ENCODE results near the gene RFXANK.
"Not testable (repeated sequence)": the region's sequence is repeated elsewhere in the genome, so short reads cannot be mapped to it uniquely, and the experiment has no call there.

The RFXANK gene

DNA sequence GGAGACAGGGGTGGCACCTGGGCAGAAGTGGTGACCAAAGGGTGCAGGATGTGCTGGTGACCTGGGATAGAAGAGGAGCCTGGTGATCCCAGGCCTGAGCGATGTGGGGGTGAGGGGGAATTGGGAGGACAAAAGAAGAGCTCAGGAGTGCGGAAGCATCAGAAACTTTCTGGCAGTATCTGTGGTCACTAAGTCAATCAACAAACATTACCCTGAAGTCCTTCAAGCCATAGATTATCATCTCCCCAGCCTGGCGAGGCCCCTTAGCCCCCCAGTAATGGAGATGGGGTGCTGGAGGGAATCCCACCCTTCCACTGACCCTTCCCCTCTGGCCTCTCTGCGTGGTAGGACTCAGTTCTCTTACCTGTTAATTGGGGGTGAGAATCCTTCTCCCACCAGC lies 32.5 kb upstream of the RFXANK start:
- peaks cover 12% of the 10 kb centered on the region for H3K36me3 Mint-ChIP-seq (ENCODE audit: low read depth)
- H3K9me3 Mint-ChIP-seq = no peaks in the 10 kb centered on the region
- peaks cover 9% of the 10 kb centered on the region for H3K4me1 Mint-ChIP-seq (ENCODE audit: low read depth)
- H3K27ac Mint-ChIP-seq = no peak overlapping the region
- H3K4me3 Mint-ChIP-seq = no peak overlapping the region
- no peaks in the 10 kb centered on the region for H3K27me3 Mint-ChIP-seq

DNA sequence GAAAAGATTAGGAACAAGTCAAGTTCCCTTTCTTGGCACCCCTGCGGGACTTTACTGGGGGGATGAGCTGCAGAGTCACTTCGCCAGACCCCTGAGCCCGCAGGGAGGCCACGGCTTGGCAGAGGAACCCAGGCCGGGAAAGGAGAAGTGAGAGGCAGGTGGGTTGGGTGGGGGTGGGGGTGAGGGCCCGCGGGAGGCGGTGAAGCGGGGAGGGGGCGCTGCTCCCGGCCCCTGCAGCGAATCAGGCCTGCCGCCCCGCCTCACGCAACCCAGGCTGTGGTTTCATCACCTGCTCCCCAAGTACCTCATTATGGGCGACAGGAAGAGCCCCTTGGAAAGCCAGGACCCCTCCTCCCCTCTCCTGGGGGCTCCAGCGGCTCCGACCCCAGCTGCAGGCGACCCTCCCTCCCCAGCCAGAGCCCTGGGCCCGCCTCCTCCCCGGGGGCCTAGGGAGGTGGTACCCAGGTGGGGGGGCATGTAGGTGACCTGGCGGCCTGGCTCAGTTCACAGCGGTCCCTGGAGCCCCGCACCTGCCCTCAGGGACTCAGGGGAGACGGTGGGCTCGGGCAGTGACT lies 31.5 kb upstream of the RFXANK start:
- Mint-ChIP-seq H3K4me1 (ENCODE audit: low read depth) (peaks cover 9% of the 10 kb centered on the region), H3K4me3 (no peak overlapping the region), H3K27me3 (no peaks in the 10 kb centered on the region)

DNA sequence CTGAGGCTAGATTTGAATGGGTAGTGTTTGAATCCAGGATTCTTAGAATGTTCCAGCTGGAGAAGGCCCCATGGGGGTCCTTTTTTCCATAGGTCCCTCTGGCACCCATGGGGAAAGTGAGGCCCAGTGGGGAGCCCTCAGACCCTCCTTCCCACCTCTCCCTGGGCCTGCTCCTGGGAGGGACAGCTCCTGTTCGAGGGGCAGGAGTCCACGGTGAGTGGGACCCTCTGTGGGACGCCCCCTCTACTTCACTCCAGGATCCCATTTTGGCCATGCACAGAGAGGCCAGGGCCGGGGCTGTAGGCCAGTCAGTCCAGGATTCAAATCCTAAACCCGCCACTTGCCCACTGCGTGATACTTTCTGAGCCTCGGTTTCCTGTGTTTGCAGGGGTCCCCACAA lies 29.6 kb upstream of the RFXANK start:
- H3K4me3 Mint-ChIP-seq = no peak overlapping the region
- no peak overlapping the region for H3K27ac Mint-ChIP-seq
- peaks cover 9% of the 10 kb centered on the region for H3K4me1 Mint-ChIP-seq (ENCODE audit: low read depth)
- H3K36me3 Mint-ChIP-seq (ENCODE audit: low read depth) = no peaks in the 10 kb centered on the region
- H3K9me3 Mint-ChIP-seq = no peaks in the 10 kb centered on the region
- H3K27me3 Mint-ChIP-seq = no peaks in the 10 kb centered on the region

More for the DNA sequence above, 31.5 kb upstream of the RFXANK start:
- no peak overlapping the region for H3K27ac Mint-ChIP-seq
- H3K9me3 Mint-ChIP-seq = no peaks in the 10 kb centered on the region
- H3K36me3 Mint-ChIP-seq (ENCODE audit: low read depth) = peaks cover 5% of the 10 kb centered on the region

DNA sequence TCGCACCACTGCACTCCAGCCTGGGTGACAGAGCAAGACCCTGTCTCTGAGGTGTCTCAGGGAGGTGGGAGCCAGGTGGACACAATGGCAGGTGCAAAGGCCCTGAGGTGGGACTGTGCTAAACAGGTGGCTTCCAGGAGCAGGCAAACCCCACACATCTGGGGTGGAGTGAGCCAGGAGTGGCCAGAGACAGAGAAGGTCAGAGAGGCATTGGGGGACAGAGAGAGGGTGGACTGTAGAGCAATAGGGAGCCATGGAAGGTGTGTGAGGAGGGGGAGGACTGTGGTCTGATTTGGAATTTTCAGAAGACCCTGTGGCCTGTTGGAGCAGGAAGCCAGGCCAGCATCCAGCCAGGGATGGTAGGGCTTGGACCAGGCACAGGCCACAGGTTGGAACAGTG lies 26.7 kb upstream of the RFXANK start:
- Mint-ChIP-seq H3K4me1 (ENCODE audit: low read depth) (peaks cover 13% of the 10 kb centered on the region), H3K9me3 (no peaks in the 10 kb centered on the region), H3K36me3 (ENCODE audit: low read depth) (no peaks in the 10 kb centered on the region), H3K27me3 (no peaks in the 10 kb centered on the region), H3K27ac (no peak overlapping the region), H3K4me3 (no peak overlapping the region)

DNA sequence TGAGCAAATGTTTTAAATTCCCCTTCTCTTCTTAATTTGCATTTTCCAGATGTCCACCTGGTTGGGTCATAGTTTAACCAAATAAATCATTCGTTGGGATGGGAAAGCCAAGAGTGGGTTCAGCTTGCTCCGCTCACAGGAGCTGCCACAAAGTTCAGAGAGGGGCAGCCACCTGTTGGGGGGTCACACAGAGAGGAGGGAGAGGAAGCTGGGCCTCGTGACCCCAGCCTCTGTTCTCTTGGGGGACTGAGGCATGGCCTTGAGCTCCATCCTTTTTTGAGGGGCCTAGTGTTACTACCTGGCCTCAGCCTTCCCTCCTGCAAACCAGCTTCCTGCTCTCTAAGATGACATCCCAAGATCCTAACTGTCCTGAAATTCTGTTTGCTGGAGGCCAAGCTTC lies 24.4 kb upstream of the RFXANK start:
- Mint-ChIP-seq H3K27me3 (peaks cover 3% of the 10 kb centered on the region), H3K27ac (no peak overlapping the region), H3K36me3 (ENCODE audit: low read depth) (no peaks in the 10 kb centered on the region), H3K4me1 (ENCODE audit: low read depth) (peaks cover 14% of the 10 kb centered on the region), H3K9me3 (no peaks in the 10 kb centered on the region), H3K4me3 (no peak overlapping the region)

DNA sequence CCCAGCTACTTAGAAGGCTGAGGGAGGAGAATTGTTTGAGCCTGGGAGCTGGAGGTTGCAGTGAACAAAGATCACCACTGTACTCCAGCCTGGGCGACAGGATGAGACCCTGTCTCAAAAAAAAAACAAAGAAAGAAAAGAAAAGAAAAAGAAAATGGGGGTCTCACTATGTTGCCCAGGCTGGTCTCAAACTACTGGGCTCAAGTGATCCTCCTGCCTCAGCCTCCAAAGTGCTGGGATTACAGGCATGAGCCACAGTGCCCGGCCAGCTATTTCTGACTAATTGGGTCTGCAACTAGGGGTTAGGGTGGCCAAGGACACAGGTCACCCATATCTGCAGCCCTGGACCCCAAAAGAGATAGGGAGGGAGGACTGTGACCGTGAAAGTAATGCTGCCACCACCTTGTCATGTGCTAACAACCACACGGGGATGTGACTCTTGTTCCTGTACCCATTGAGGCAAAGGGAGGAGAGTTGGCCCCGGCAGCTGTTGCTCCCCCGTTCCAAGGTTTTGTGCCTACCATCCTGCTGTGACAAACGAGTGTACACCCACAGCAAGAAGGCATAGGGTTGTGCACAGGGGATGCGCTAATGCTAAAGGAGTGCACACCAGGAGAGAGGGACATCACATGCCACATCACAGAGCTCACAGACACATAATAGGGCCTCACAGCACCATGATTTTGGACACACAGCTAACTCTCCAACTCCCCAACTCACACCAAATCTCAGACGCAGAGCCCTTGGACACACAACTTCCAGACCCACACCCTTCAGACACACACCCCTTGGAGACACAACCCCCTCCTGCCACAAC lies 22.6 kb upstream of the RFXANK start:
- Mint-ChIP-seq H3K4me3 (peak overlapping the region; percentile 13), H3K9me3 (no peaks in the 10 kb centered on the region), H3K27ac (no peak overlapping the region)

DNA sequence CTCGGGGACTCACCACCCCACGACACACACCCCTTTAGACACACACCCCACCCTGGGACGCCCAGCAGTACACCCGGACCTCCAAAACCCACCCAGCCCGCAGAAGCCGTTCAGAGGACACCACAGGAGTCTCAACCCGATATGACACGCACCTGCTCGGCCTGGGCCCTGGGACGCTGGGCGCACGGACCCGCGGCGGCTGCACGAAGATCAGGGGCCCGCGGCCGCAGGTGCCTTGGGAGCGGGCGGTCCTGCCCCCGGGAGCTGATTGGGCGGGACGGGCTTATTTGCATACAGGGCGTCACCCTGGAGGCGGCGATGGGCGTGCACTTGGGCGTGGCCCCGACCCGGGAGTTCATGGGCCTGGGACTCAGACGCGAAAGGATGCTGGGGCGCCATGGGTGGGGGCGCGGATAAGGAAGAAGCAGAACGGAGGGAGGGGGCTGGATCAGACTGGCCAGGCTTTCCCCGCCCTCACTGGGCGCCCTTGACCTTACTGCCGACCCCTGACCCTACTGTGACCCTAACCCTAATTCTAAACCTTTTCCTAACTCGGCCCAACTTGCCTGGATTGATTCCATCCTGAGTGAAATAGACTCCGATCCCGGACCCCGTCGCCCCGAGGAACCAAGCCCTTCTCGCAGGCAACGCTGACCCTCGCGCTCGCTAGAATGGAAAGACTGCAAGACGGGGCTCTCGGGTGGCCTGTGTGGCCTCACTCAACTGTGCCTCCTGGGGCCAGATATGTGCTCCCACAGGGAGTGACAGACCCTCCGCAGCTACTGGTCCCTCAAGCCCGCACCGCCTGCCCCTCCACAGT lies 21.8 kb upstream of the RFXANK start, which contains the start of gene MEF2B:
Gene MEF2B (minus strand): TSS at position 211 of the 820 bp plus-strand sequence. CDS start 19,528 bp downstream, outside the sequence.
- Mint-ChIP-seq H3K27ac (no peak within 1 kb of the TSS), H3K27me3 (peaks cover 3% of the 10 kb centered on the region), H3K4me1 (ENCODE audit: low read depth) (peaks cover 14% of the 10 kb centered on the region), H3K4me3 (peak within 1 kb of the TSS; percentile 13), H3K9me3 (no peaks in the 10 kb centered on the region), H3K36me3 (ENCODE audit: low read depth) (no peaks in the 10 kb centered on the region)

More for the DNA sequence above, 22.6 kb upstream of the RFXANK start:
- Mint-ChIP-seq H3K4me1 (ENCODE audit: low read depth) (peaks cover 14% of the 10 kb centered on the region), H3K27me3 (peaks cover 3% of the 10 kb centered on the region), H3K36me3 (ENCODE audit: low read depth) (no peaks in the 10 kb centered on the region)

DNA sequence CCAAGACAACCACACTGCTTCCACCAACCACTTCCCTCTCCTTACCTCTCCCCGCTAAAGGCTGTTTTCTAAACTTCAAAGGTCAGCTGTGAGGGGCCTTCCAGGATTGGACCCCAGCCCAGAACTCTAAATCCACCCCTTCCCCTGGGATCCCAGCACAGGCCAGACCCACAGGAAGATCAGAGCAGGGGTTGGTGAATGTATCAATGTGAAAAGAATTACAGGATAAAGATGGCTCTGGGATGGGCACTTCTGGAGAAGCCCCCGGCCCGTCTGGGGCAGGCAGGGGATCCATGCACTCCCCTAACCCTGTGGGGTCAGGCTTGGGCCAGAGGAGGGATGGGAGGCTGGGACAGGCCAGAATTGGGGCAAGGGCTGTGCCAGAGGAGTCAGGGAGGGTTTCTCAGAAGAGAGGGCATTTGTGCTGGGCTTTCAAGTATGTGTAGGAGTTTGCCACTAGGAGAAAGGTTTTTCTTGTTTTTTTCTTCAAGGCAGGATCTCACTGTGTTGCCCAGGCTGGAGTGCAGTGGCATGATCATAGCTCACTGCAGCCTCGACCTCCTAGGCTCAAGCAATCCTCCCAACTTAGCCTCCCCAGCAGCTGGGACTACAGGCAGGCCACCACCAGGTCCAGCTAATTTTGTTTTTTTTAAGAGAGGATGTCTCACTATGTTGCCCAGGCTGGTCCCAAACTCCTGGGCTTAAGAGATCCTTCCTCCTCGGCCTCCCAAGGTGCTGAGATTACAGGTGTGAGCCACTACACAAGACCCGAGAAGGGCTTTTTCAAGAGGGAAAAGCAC lies 21.0 kb upstream of the RFXANK start:
- Mint-ChIP-seq H3K4me1 (ENCODE audit: low read depth) (peaks cover 14% of the 10 kb centered on the region), H3K36me3 (ENCODE audit: low read depth) (no peaks in the 10 kb centered on the region), H3K27me3 (peaks cover 3% of the 10 kb centered on the region), H3K9me3 (no peaks in the 10 kb centered on the region), H3K27ac (no peak overlapping the region), H3K4me3 (no peak overlapping the region)

DNA sequence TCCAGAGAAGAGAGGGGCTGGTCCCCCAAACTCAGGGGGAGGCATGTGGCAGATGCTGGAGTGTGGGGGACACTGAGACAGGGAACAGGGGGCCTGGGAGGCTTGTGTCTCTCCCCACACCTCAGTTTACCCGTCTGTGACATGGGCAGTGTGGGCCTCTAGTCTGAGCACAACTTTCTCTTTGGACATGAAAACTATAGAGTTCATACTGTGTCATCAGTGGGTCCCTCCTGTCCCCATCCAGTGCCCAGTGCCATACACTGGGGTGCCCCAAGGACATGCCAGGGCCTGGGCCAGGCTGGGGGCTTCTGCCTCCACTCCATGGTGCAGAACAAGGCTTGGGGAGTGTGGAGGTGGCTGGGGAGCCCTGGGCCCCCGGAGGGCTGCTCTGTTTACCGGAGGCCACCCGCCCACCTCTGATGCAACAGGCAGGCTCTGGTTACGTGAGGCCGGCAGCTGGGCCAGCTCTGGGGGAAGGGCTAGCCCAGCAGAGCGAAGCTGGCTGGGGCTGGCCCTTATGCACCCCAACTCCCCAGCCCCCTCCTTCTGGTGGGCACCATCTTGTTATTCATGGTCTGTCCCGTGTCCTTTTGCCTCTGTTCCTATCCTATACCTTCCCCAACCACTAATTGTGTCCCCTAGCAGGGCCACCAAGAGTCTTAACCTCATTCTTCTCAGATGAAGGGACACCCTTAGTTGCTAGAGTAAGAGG lies 20.1 kb upstream of the RFXANK start:
- no peaks in the 10 kb centered on the region for H3K36me3 Mint-ChIP-seq (ENCODE audit: low read depth)
- H3K4me3 Mint-ChIP-seq = no peak overlapping the region
- no peak overlapping the region for H3K27ac Mint-ChIP-seq

DNA sequence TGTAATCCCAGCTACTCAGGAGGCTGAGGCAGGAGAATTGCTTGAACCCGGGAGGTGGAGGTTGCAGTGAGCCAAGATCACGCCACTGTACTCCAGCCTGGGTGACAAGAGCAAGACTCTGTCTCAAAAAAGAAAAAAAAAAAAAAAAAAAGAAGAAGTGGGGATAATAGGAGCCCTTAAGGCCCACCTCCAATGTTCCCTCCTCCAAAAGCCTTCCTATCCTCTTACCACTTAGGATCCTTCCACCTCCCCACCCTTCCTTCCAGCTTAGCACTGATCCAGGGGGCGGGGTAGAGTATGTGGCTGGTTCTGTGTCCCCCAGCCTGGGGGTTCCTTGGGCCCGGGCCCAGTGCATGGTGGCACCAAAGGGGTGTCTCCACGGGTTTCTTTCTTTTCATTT lies 18.8 kb upstream of the RFXANK start:
- not testable (repeated sequence) for H3K27ac Mint-ChIP-seq; H3K4me3 Mint-ChIP-seq; H3K27me3 Mint-ChIP-seq; H3K36me3 Mint-ChIP-seq (ENCODE audit: low read depth); H3K9me3 Mint-ChIP-seq
- peaks cover 14% of the 10 kb centered on the region for H3K4me1 Mint-ChIP-seq (ENCODE audit: low read depth)

More for the DNA sequence above, 20.1 kb upstream of the RFXANK start:
- H3K27me3 Mint-ChIP-seq = peaks cover 3% of the 10 kb centered on the region
- peaks cover 14% of the 10 kb centered on the region for H3K4me1 Mint-ChIP-seq (ENCODE audit: low read depth)
- no peaks in the 10 kb centered on the region for H3K9me3 Mint-ChIP-seq

DNA sequence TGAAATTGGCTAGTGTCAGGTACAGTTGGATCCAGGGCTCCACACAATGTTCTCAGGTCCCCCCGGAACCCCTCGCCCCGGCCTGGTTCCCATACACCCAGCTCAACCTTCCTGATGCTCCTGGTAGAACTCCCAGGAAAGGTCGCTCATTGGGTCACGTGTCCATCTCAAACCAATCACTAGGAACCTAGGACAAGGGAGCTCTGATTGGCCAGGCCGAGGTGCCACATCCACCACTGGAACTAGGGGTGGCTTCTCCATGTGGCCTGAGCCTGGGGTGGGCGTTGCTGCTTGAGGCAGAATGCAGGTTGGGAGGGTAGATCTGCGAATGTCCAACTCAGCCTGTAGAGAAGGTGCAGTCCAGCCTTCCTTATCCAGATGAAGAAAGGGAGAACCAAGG lies 15.1 kb upstream of the RFXANK start:
- H3K9me3 Mint-ChIP-seq = no peaks in the 10 kb centered on the region
- H3K36me3 Mint-ChIP-seq (ENCODE audit: low read depth) = peaks cover 13% of the 10 kb centered on the region
- no peak overlapping the region for H3K4me3 Mint-ChIP-seq
- no peaks in the 10 kb centered on the region for H3K27me3 Mint-ChIP-seq
- H3K4me1 Mint-ChIP-seq (ENCODE audit: low read depth) = no peaks in the 10 kb centered on the region
- no peak overlapping the region for H3K27ac Mint-ChIP-seq

DNA sequence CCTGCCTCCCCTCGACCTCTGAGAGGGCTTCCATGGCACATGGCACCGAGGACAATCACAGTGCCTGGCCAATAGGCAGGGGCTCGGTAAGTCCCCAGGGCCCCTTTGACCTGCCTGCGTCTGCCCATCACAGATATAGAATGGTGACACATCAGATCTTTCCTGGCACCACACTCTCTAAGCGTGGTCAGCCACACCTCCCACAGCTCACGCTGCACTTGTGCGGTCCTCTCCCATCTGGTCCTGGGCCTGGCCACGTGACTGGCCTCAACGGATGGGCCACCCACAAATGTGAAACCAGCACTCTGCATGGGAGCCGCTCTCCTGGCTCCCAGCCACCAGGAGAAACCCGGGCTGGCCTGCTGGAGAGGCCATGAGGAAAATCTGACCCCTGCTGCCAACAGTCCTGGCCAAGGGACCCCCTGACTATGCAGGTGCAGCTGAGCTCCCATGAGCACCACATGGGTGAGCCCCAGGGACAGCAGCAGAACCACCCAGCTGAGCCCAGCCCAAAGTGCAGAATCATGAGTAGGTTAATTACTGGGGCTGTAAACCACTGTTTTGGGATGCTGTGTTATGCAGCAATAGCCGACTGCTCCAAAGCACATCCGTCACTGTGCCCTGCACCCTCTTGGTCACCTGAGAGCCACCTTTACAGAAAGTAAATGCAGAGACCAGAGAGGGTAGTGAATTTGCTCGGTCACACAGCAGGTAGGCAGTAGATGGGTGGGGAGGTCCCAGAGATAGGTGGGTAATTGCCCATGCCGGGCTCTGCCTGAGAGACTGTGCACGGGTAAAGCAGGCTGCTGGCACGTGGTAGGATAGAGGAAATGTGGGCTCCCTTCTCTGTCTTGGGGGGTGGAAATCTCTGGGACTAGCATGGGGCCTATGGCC lies 12.3 kb upstream of the RFXANK start:
- Mint-ChIP-seq H3K27ac (no peak overlapping the region), H3K9me3 (no peaks in the 10 kb centered on the region), H3K27me3 (no peaks in the 10 kb centered on the region), H3K4me3 (no peak overlapping the region), H3K36me3 (ENCODE audit: low read depth) (peaks cover 23% of the 10 kb centered on the region), H3K4me1 (ENCODE audit: low read depth) (no peaks in the 10 kb centered on the region)

DNA sequence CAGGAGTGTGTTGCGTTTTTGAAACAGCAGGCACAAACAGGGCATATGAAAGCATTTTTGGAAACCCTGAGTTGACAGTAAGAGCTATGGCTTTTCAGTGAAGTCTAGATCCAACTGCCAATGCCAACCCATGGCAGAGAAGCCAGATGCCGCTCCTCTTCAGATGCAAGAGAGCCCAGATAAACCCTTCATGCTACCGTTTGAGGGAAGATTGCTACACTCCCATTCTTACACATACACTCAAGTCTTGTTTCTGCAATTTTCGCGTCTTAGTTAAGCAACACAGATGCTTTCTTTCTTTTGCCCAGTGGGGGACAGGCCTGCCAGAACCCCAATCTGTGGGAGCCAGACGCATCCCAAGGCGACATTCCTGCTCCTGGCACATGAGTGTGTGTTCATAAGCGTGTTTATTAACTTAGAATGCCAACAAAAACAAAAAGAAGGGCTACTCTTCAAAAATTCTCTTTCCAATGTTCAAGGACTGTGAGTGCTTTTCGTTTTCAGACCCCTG lies 10.5 kb upstream of the RFXANK start:
- Mint-ChIP-seq H3K27ac (no peak overlapping the region), H3K4me1 (ENCODE audit: low read depth) (peaks cover 6% of the 10 kb centered on the region), H3K27me3 (no peaks in the 10 kb centered on the region), H3K36me3 (ENCODE audit: low read depth) (peaks cover 30% of the 10 kb centered on the region), H3K9me3 (no peaks in the 10 kb centered on the region), H3K4me3 (no peak overlapping the region)

Measured in stimulated activated naive CD8-positive, alpha-beta T cell treated with anti-CD3 and anti-CD28 coated beads, Interleukin-15, Interleukin-2, amounts not matched to agents 100 ng/mL and 50 ng/mL, for 24 hours (primary cell).